KBM-7 (cell line): ENCODE results near the gene OTOG.

Experiments
- DNase-seq: peaks from one replicate; pipeline ENCODE4 v3.0.0-alpha.2; 2015
- in situ Hi-C: fragments of 300-500 bp; cut with MboI; formaldehyde crosslinking; loops from 2 replicates; pipeline ENCODE4 v1.14.3; 2020; ENCODE audit warnings: low sequenced_read_pairs, low pct_unique_long_range_greater_than_20kb, mixed read lengths

The OTOG gene

GRCh38 chr11:17572791-17573460, 25.9 kb downstream of the OTOG start:
- in situ Hi-C loops, result no loop called here
- no peak for DNase-seq

- DNase-seq, result no peak
- in situ Hi-C loops, result no loop called here
Measured at GRCh38 chr11:17573526-17573925, 26.5 kb downstream of the OTOG start.

- in situ Hi-C loops, result no loop called here
- DNase-seq, result no peak
Measured at GRCh38 chr11:17574141-17575091, 27.4 kb downstream of the OTOG start.

DNA sequence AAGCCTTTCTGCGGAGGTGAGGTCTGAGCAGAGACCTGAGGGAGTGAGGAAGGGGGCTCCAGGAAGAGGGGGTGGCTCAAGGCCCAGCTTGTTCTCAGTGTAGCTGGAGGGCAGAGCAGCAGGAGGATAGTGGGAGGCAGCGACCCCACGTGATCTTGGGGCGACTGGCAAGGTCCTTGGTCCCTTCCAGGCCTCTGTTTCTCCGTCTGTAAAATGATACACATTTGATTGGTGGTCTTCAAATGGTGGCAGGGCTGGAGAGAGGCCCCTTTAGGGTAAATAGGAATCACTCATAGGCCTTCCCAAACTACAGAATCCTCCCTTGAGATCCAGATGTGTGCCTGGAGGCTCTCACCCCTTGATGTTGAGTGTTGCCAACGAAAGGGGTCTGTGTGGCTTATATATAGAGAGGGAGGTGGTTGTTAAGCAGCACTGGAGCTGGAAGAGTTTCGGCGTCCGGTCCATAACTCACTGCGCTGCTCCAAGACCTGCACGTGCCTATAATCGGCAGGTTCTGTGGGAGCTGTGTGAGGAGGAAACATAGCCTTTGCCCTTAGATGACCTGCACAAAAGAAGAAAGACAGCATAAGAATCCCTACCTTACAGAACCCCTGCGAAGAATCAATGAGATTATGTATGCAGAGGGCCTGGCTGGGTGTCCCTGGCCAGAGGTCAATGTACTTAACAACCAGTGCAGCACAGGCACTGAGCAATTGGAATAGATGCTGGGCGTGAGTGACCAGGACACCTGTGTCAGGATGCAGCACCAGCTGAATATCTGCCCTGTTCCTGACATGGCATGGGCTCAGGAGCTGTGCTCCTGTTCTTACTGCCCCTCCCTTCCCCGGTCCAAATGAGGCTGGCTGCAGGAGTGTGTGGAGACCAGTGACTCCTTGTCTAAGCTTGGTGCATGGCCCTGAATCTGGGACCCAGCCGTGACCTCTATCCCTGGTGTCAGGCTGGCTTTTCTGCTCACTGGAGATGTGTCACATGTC, 28.7 kb downstream of the OTOG start:
- no peak for DNase-seq
- in situ Hi-C loops, result no loop called here

DNA sequence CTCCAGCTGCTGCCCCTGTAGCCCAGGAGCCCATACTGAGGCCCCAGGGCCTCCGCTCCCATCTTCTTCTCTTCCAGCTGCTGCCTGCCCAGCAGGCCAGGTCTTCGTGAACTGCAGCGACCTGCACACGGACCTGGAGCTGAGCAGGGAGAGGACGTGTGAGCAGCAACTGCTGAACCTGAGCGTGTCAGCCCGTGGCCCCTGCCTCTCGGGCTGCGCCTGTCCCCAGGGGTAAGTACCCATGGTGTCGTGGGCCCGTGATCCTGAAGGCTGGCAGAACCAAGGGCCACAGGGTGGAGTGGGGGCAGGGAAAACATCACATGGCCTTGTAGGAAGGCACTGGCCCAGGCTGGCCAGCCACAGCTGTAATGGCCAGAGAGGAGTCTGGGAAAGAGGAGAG, 31.2 kb downstream of the OTOG start:
- in situ Hi-C loops, result no loop called here
- no peak for DNase-seq

DNA sequence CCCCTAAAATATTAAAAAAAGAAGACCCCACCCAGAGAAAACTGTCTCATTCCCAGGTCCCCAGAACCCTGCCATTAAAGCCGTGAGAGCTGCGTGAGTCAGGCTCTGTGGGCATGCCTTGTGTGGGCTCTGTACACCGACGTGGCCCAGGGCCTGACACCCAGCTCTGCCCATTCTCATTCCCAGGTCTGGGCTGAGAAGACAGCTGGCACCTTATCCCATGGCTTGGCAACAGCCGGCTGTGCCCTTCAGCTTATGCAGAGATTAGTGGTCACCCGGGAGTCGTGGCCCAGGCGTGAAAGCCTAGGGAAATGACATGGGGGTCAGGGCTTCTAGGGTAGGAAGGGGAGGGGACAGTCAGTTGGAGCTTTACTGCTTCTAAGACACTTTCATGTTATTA, 31.9 kb downstream of the OTOG start:
- no peak for DNase-seq
- in situ Hi-C loops, result no loop called here

DNA sequence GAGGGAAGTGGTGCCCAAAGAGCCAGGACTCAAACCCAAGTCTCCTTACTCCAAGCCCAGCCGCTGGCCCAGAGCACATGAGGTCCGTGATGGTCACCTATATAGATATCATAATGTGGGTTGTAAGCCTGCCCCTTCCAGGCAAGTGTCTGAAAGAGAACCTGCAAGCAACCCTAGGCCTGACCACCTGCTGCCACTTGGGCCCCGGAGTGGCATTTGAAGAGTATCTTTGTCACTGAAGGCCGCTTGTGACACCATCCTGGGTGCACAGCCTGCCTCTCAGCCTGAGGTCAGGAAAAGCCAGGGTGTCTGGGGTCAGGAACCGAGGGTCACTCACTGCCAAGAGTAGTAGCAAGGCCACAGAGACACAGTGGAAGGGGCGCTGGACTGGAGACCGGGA, 32.4 kb downstream of the OTOG start:
- in situ Hi-C loops, result no loop called here
- no peak for DNase-seq

- no peak for DNase-seq
- in situ Hi-C loops, result no loop called here
Measured at GRCh38 chr11:17580271-17580670, 33.2 kb downstream of the OTOG start.

- DNase-seq, result no peak
- in situ Hi-C loops, result no loop called here
Measured at GRCh38 chr11:17581036-17581731, 34.1 kb downstream of the OTOG start.

DNA sequence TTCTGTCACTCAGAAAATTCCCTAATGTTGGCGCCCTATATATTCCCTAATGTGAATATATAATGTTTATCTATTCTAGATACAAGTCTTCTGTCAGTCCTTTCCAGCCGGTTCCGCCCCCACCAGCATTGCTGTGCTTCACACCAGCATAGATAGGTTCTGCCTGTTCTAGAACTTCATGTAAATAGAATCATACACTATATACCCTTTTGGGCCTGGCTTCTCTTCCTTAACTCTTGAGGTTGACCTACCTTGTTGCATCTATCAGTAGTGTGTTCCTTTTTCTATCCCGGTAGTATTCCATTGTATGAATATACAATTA, 34.6 kb downstream of the OTOG start:
- in situ Hi-C loops, result no loop called here
- no peak for DNase-seq

- in situ Hi-C loops, result no loop called here
- DNase-seq, result no peak
Measured at GRCh38 chr11:17585911-17586695, 39.0 kb downstream of the OTOG start.

GRCh38 chr11:17588166-17588565, 41.1 kb downstream of the OTOG start:
- in situ Hi-C loops, result no loop called here
- no peak for DNase-seq

GRCh38 chr11:17588721-17589120, 41.7 kb downstream of the OTOG start:
- no peak for DNase-seq
- in situ Hi-C loops, result no loop called here

GRCh38 chr11:17590463-17590862, 43.4 kb downstream of the OTOG start:
- DNase-seq, result no peak
- in situ Hi-C loops, result no loop called here

- no peak for DNase-seq
- in situ Hi-C loops, result no loop called here
Measured at GRCh38 chr11:17591293-17591692, 44.2 kb downstream of the OTOG start.

- DNase-seq, result no peak
- in situ Hi-C loops, result no loop called here
Measured at GRCh38 chr11:17593466-17594245, 46.6 kb downstream of the OTOG start.

GRCh38 chr11:17594686-17595192, 47.7 kb downstream of the OTOG start:
- in situ Hi-C loops, result no loop called here
- no peak for DNase-seq
